Measurements from ENCODE around the gene WNT6. TPM values are rescaled to one million over a fixed set of nuclear protein-coding genes. Genes with fewer than 3 reads are reported as not detected.
A peak's percentile ranks its signal among the peaks of the same experiment; 100 is the strongest.

Gene WNT6
- total RNA-seq: under 1 TPM; 0.19 TPM

GRCh38 chr2:218859556-218859987, at the start of gene WNT6:
Gene WNT6 (plus strand): TSS chr2:218859805. CDS start chr2:218860038, 233 bp downstream.
- H3K27me3 Mint-ChIP-seq (ENCODE audit: low read depth): peaks cover 89% of the 10 kb centered on the region

GRCh38 chr2:218810256-218810655, 49.3 kb upstream of the WNT6 start:
- Mint-ChIP-seq H3K27me3 (ENCODE audit: low read depth) (peaks cover 7% of the 10 kb centered on the region), H3K9me3 (peaks cover 0 to under 1% of the 10 kb centered on the region in 2 donors), H3K4me3 (no peak overlapping the region), H3K4me1 (ENCODE audit: low read depth) (no peaks in the 10 kb centered on the region), H3K36me3 (ENCODE audit: insufficient read depth in 2 of 2) (peaks cover 0 to under 1% of the 10 kb centered on the region in 2 donors), H3K27ac (no peak overlapping the region)
- DNase-seq (no peak), ATAC-seq (replicated peaks in 1 of 2) (no peak)

More at GRCh38 chr2:218859556-218859987, at the start of gene WNT6:
- H3K4me3 Mint-ChIP-seq: peak within 1 kb of the TSS; percentile 73 to 78
- no peaks in the 10 kb centered on the region for H3K36me3 Mint-ChIP-seq (ENCODE audit: insufficient read depth in 2 of 2)
- H3K27ac Mint-ChIP-seq: no peak within 1 kb of the TSS
- H3K9me3 Mint-ChIP-seq: no peaks in the 10 kb centered on the region
- peak; percentile 45 to 53 for ATAC-seq (replicated peaks in 1 of 2)
- peaks cover 14% of the 10 kb centered on the region for H3K4me1 Mint-ChIP-seq (ENCODE audit: low read depth)
- no peak for DNase-seq

- H3K36me3 Mint-ChIP-seq (ENCODE audit: insufficient read depth in 2 of 2): no peaks in the 10 kb centered on the region
- DNase-seq: no peak
- H3K27me3 Mint-ChIP-seq (ENCODE audit: low read depth): peaks cover 3% of the 10 kb centered on the region
- H3K9me3 Mint-ChIP-seq: no peaks in the 10 kb centered on the region
- H3K27ac Mint-ChIP-seq: no peak overlapping the region
- no peak overlapping the region for H3K4me3 Mint-ChIP-seq
- no peaks in the 10 kb centered on the region for H3K4me1 Mint-ChIP-seq (ENCODE audit: low read depth)
- no peak for ATAC-seq (replicated peaks in 1 of 2)
These were observed 48.2 kb upstream of the WNT6 start for GRCh38 chr2:218811382-218811781.

GRCh38 chr2:218812096-218812815, 47.3 kb upstream of the WNT6 start:
- Mint-ChIP-seq H3K4me3 (no peak overlapping the region), H3K9me3 (no peaks in the 10 kb centered on the region), H3K4me1 (ENCODE audit: low read depth) (no peaks in the 10 kb centered on the region), H3K27me3 (ENCODE audit: low read depth) (peaks cover 12% of the 10 kb centered on the region), H3K36me3 (ENCODE audit: insufficient read depth in 2 of 2) (no peaks in the 10 kb centered on the region), H3K27ac (no peak overlapping the region)
- ATAC-seq (replicated peaks in 1 of 2): no peak
- DNase-seq: no peak

- Mint-ChIP-seq H3K4me1 (ENCODE audit: low read depth) (no peaks in the 10 kb centered on the region), H3K36me3 (ENCODE audit: insufficient read depth in 2 of 2) (no peaks in the 10 kb centered on the region), H3K9me3 (no peaks in the 10 kb centered on the region), H3K27ac (no peak overlapping the region), H3K4me3 (no peak overlapping the region), H3K27me3 (ENCODE audit: low read depth) (peaks cover 18% of the 10 kb centered on the region)
- DNase-seq: no peak
- ATAC-seq (replicated peaks in 1 of 2): no peak
These were observed 46.7 kb upstream of the WNT6 start for GRCh38 chr2:218812861-218813260.

DNA sequence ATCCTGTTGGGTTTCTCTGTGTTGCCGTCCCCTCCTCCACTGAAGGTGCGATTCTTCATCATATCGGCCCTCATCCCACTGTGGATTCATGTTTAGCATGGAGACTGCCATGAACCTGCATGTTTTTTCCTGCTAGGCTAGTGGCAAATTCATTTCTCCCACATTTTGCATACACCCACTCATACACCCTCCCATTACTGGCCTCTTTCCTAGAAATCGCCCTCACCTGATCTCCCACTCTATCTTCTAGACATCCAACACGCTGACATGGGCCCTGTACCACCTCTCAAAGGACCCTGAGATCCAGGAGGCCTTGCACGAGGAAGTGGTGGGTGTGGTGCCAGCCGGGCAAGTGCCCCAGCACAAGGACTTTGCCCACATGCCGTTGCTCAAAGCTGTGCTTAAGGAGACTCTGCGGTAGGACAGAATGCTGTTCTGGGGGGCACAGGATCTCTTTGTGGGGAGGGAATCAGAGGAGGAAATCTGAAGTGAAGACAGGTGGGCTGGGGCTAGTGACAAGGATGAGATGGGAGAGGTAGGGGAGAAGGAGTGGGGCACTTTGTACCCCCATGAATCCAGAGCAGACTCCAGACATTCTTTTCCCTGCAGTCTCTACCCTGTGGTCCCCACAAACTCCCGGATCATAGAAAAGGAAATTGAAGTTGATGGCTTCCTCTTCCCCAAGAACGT, 45.7 kb upstream of the WNT6 start:
- no peak for DNase-seq
- H3K4me3 Mint-ChIP-seq: no peak overlapping the region
- H3K36me3 Mint-ChIP-seq (ENCODE audit: insufficient read depth in 2 of 2): no peaks in the 10 kb centered on the region
- no peak overlapping the region for H3K27ac Mint-ChIP-seq
- H3K9me3 Mint-ChIP-seq: no peaks in the 10 kb centered on the region
- ATAC-seq (replicated peaks in 1 of 2): no peak
- no peaks in the 10 kb centered on the region for H3K4me1 Mint-ChIP-seq (ENCODE audit: low read depth)
- H3K27me3 Mint-ChIP-seq (ENCODE audit: low read depth): peaks cover 18% of the 10 kb centered on the region

GRCh38 chr2:218814540-218815243, 44.9 kb upstream of the WNT6 start:
- H3K4me3 Mint-ChIP-seq: no peak overlapping the region
- no peaks in the 10 kb centered on the region for H3K4me1 Mint-ChIP-seq (ENCODE audit: low read depth)
- no peak for DNase-seq
- H3K36me3 Mint-ChIP-seq (ENCODE audit: insufficient read depth in 2 of 2): no peaks in the 10 kb centered on the region
- no peak for ATAC-seq (replicated peaks in 1 of 2)
- H3K27me3 Mint-ChIP-seq (ENCODE audit: low read depth): peaks cover 18% of the 10 kb centered on the region
- no peak overlapping the region for H3K27ac Mint-ChIP-seq
- H3K9me3 Mint-ChIP-seq: no peaks in the 10 kb centered on the region

- Mint-ChIP-seq H3K36me3 (ENCODE audit: insufficient read depth in 2 of 2) (no peaks in the 10 kb centered on the region), H3K9me3 (no peaks in the 10 kb centered on the region), H3K4me1 (ENCODE audit: low read depth) (no peaks in the 10 kb centered on the region), H3K4me3 (no peak overlapping the region), H3K27ac (no peak overlapping the region), H3K27me3 (ENCODE audit: low read depth) (peaks cover 18% of the 10 kb centered on the region)
- ATAC-seq (replicated peaks in 1 of 2) (no peak), DNase-seq (no peak)
These were observed 44.4 kb upstream of the WNT6 start for GRCh38 chr2:218815244-218815637.

DNA sequence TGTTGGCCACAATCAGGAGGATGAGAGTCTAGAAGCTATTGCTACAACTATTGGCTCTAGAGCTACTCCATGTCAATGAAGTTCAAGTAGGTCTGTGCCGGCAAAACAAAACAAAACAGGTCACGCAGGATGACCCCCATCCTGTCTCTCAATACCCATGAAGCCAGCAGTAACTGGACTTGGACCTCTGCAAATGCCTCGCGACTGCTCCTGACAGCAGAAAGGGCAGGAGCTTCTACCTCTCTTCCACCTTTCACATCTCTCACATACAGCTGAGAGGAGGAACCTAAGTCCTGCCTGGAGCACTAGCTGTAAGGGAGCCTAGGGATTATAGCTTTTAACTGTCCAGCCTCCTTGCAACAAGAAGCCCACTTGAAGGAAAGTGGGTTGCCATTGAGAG, 44.0 kb upstream of the WNT6 start:
- H3K9me3 Mint-ChIP-seq: no peaks in the 10 kb centered on the region
- no peaks in the 10 kb centered on the region for H3K36me3 Mint-ChIP-seq (ENCODE audit: insufficient read depth in 2 of 2)
- H3K4me1 Mint-ChIP-seq (ENCODE audit: low read depth): no peaks in the 10 kb centered on the region
- H3K27ac Mint-ChIP-seq: no peak overlapping the region
- peaks cover 18% of the 10 kb centered on the region for H3K27me3 Mint-ChIP-seq (ENCODE audit: low read depth)
- no peak for ATAC-seq (replicated peaks in 1 of 2)
- no peak for DNase-seq
- H3K4me3 Mint-ChIP-seq: no peak overlapping the region

- no peaks in the 10 kb centered on the region for H3K36me3 Mint-ChIP-seq (ENCODE audit: insufficient read depth in 2 of 2)
- no peaks in the 10 kb centered on the region for H3K4me1 Mint-ChIP-seq (ENCODE audit: low read depth)
- H3K27me3 Mint-ChIP-seq (ENCODE audit: low read depth): peaks cover 18% of the 10 kb centered on the region
- DNase-seq: no peak
- H3K4me3 Mint-ChIP-seq: no peak overlapping the region
- H3K27ac Mint-ChIP-seq: no peak overlapping the region
- no peak for ATAC-seq (replicated peaks in 1 of 2)
- H3K9me3 Mint-ChIP-seq: no peaks in the 10 kb centered on the region
These were observed 43.0 kb upstream of the WNT6 start for GRCh38 chr2:218816561-218817011.

DNA sequence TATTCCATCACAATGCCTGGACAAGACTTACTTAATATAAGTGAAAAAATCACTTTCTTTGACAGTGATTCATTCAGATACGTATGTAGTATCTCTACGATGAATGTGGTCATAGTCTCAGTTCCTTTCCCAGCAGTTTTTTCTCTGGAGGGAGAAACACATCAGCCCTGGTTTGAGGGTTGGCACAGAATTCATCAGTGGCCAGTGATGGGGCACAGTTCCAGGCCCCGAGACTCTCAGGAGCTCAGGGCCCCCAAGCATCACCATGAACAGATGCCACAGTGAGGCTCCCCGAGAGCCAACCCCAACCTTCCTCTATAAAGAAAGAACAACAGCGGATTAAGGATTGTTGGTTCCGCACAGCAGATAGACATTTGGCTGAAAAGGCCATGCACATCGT, 40.5 kb upstream of the WNT6 start:
- no peaks in the 10 kb centered on the region for H3K36me3 Mint-ChIP-seq (ENCODE audit: insufficient read depth in 2 of 2)
- no peak overlapping the region for H3K4me3 Mint-ChIP-seq
- no peaks in the 10 kb centered on the region for H3K9me3 Mint-ChIP-seq
- H3K4me1 Mint-ChIP-seq (ENCODE audit: low read depth): no peaks in the 10 kb centered on the region
- DNase-seq (no peak), ATAC-seq (replicated peaks in 1 of 2) (no peak)
- H3K27me3 Mint-ChIP-seq (ENCODE audit: low read depth): peaks cover 18% of the 10 kb centered on the region
- H3K27ac Mint-ChIP-seq: no peak overlapping the region

GRCh38 chr2:218820746-218821369, 38.7 kb upstream of the WNT6 start:
- H3K9me3 Mint-ChIP-seq: no peaks in the 10 kb centered on the region
- ATAC-seq (replicated peaks in 1 of 2) (no peak), DNase-seq (no peak)
- no peak overlapping the region for H3K4me3 Mint-ChIP-seq
- no peak overlapping the region for H3K27ac Mint-ChIP-seq
- H3K36me3 Mint-ChIP-seq (ENCODE audit: insufficient read depth in 2 of 2): no peaks in the 10 kb centered on the region
- H3K4me1 Mint-ChIP-seq (ENCODE audit: low read depth): no peaks in the 10 kb centered on the region
- peaks cover 18% of the 10 kb centered on the region for H3K27me3 Mint-ChIP-seq (ENCODE audit: low read depth)
